DND-41 (cell line): ENCODE data around the gene COA3.

Experiments used
- ATAC-seq: fragments of 200-7000 bp; cut with Tn5 transposase; 3 replicates; pipeline ENCODE4 v1.9.1; 2021; ENCODE audit warnings: low read depth; ENCODE audit not compliant: insufficient read depth
- DNase-seq: peaks from one replicate; pipeline ENCODE4 v3.0.0-alpha.2; 2020
- H2AFZ ChIP-seq: 2 replicates; pipeline ENCODE4 v1.6.0; 2012; ENCODE audit warnings: low read depth, low read length
- H3K27ac ChIP-seq: 2 replicates; pipeline ENCODE4 v1.5.1; 2012; ENCODE audit warnings: low read length, inconsistent platforms
- H3K27me3 ChIP-seq: fragments of 200-600 bp; sonication (generic); 2 replicates; pipeline ENCODE4 v1.6.0; 2012; ENCODE audit warnings: low read length, mild to moderate bottlenecking, inconsistent platforms; ENCODE audit not compliant: insufficient read depth, poor library complexity
- H3K36me3 ChIP-seq: 2 replicates; pipeline ENCODE4 v1.5.1; 2012; ENCODE audit warnings: low read length, inconsistent platforms; ENCODE audit not compliant: insufficient read depth
- H3K4me1 ChIP-seq: 2 replicates; pipeline ENCODE4 v1.5.1; 2012; ENCODE audit warnings: mild to moderate bottlenecking, low read length; ENCODE audit not compliant: insufficient read depth
- H3K4me2 ChIP-seq: 2 replicates; pipeline ENCODE4 v1.6.0; 2012; ENCODE audit warnings: mild to moderate bottlenecking, moderate library complexity, low read length, inconsistent platforms; ENCODE audit not compliant: insufficient read depth
- H3K4me3 ChIP-seq, 2 experiments: fragments of 200-600 bp in 1 of 2; shearing (Covaris generic) in 1 of 2; 2 replicates each; pipeline ENCODE4 v1.5.1; 2012 to 2016; ENCODE audit warnings: inconsistent platforms in 2 of 2, low read length in 2 of 2, mild to moderate bottlenecking in 2 of 2, low read depth in 1 of 2, moderate library complexity in 1 of 2
- H3K79me2 ChIP-seq: 2 replicates; pipeline ENCODE4 v1.6.0; 2012; ENCODE audit warnings: low read length, inconsistent platforms; ENCODE audit not compliant: insufficient read depth
- H3K9ac ChIP-seq: 2 replicates; pipeline ENCODE4 v1.6.0; 2012; ENCODE audit warnings: low read depth, mild to moderate bottlenecking, inconsistent platforms, low read length, moderate library complexity
- H3K9me3 ChIP-seq: 2 replicates; pipeline ENCODE4 v1.5.1; 2012; ENCODE audit warnings: low read length, moderate library complexity, mild to moderate bottlenecking, inconsistent platforms; ENCODE audit not compliant: insufficient read depth, severe bottlenecking
- H4K20me1 ChIP-seq: 2 replicates; pipeline ENCODE4 v1.6.0; 2012; ENCODE audit warnings: low read length; ENCODE audit not compliant: insufficient read depth
- CTCF ChIP-seq: IDR thresholded peaks from 2 replicates; pipeline ENCODE4 v1.5.1; 2012; ENCODE audit warnings: borderline replicate concordance, low read length, moderate library complexity, mild to moderate bottlenecking; ENCODE audit not compliant: poor library complexity, severe bottlenecking; ENCODE audit errors: extremely low read depth
- EZH2 ChIP-seq: IDR thresholded peaks from 3 replicates; pipeline ENCODE4 v1.6.1; 2012; ENCODE audit warnings: borderline replicate concordance, low read depth, mild to moderate bottlenecking, moderate library complexity, low read length, inconsistent platforms; ENCODE audit not compliant: severe bottlenecking

Gene COA3

GRCh38 chr17:42784811-42785592 is 13.5 kb downstream of the COA3 start:
- Histone ChIP-seq H3K4me2 (no peak overlapping the region), H4K20me1 (no peaks in the 10 kb centered on the region), H3K27me3 (no peaks in the 10 kb centered on the region), H3K9ac (no peak overlapping the region), H3K36me3 (peaks cover 7% of the 10 kb centered on the region; the same call in 1 of the 2 replicates), H2AFZ (no peak overlapping the region), H3K27ac (no peak overlapping the region), H3K79me2 (no peaks in the 10 kb centered on the region), H3K9me3 (no peaks in the 10 kb centered on the region), H3K4me3 (no peak overlapping the region), H3K4me1 (no peaks in the 10 kb centered on the region)
- ATAC-seq (no peak), DNase-seq (no peak)
- no peak for TF ChIP-seq EZH2
- no peak for TF ChIP-seq CTCF

GRCh38 chr17:42784409-42784808 is 14.1 kb downstream of the COA3 start:
- no peaks in the 10 kb centered on the region for H4K20me1 ChIP-seq

GRCh38 chr17:42783791-42784138 is 14.7 kb downstream of the COA3 start:
- Histone ChIP-seq H2AFZ (no peak overlapping the region), H3K79me2 (no peaks in the 10 kb centered on the region), H3K4me1 (no peaks in the 10 kb centered on the region), H3K9ac (no peak overlapping the region), H3K27me3 (no peaks in the 10 kb centered on the region), H3K4me2 (no peak overlapping the region), H3K4me3 (no peak overlapping the region), H3K27ac (no peak overlapping the region), H3K9me3 (no peaks in the 10 kb centered on the region), H4K20me1 (no peaks in the 10 kb centered on the region), H3K36me3 (peaks cover 18% of the 10 kb centered on the region)
- no peak for TF ChIP-seq CTCF
- TF ChIP-seq EZH2 = no peak
- ATAC-seq = no peak
- no peak for DNase-seq

More at GRCh38 chr17:42784409-42784808, 14.1 kb downstream of the COA3 start:
- Histone ChIP-seq H3K4me1 (no peaks in the 10 kb centered on the region), H3K9me3 (no peaks in the 10 kb centered on the region), H2AFZ (no peak overlapping the region), H3K27me3 (no peaks in the 10 kb centered on the region), H3K79me2 (no peaks in the 10 kb centered on the region), H3K36me3 (peaks cover 12% of the 10 kb centered on the region), H3K4me3 (no peak overlapping the region), H3K4me2 (no peak overlapping the region), H3K9ac (no peak overlapping the region), H3K27ac (no peak overlapping the region)
- DNase-seq (no peak), ATAC-seq (no peak)
- TF ChIP-seq CTCF = no peak
- no peak for TF ChIP-seq EZH2
